CD14-positive monocyte (primary cell): Measurements from ENCODE around the gene ALPK3. TPM values are rescaled to one million over a fixed set of nuclear protein-coding genes. Genes with fewer than 3 reads are reported as not detected.
A peak's percentile ranks its signal among the peaks of the same experiment; 100 is the strongest.

ENCODE experiments used
- DNase-seq, 3 donors: peaks; one replicate each; pipeline ENCODE4 v3.0.0-alpha.2; 2011 to 2022
- H2AFZ ChIP-seq: 2 replicates; pipeline ENCODE4 v1.6.0; 2012; ENCODE audit warnings: mild to moderate bottlenecking, low read depth, low read length, inconsistent platforms; ENCODE audit not compliant: insufficient read depth, poor library complexity, severe bottlenecking
- H3K27ac ChIP-seq, 2 donors: 1 replicate in 1 of 2; 2 replicates in 1 of 2; pipeline ENCODE4 v1.5.1; 2012 to 2013; ENCODE audit warnings: low read length in 2 of 2, control low read depth in 1 of 2, inconsistent platforms in 1 of 2, low read depth in 1 of 2, mild to moderate bottlenecking in 1 of 2
- H3K27me3 ChIP-seq, 2 donors: one replicate each; pipeline versions ENCODE4 v1.6.0 to v1.6.1; 2011 to 2013; ENCODE audit warnings: low read length in 2 of 2; ENCODE audit not compliant: control insufficient read depth in 2 of 2, insufficient read depth in 2 of 2
- H3K36me3 ChIP-seq, 2 donors: replicated peaks in 1 of 2; 1 replicate in 1 of 2; 2 replicates in 1 of 2; pipeline versions ENCODE4 v1.5.1 to v1.6.1; 2012 to 2013; ENCODE audit warnings: low read length in 2 of 2, control low read depth in 1 of 2, inconsistent platforms in 1 of 2, mild to moderate bottlenecking in 1 of 2; ENCODE audit not compliant: insufficient read depth in 2 of 2, control insufficient read depth in 1 of 2
- H3K4me1 ChIP-seq, 2 donors: 1 replicate in 1 of 2; 2 replicates in 1 of 2; pipeline versions ENCODE4 v1.5.1 to v1.6.1; 2012 to 2013; ENCODE audit warnings: low read length in 2 of 2, control low read depth in 1 of 2, inconsistent platforms in 1 of 2, mild to moderate bottlenecking in 1 of 2, moderate library complexity in 1 of 2; ENCODE audit not compliant: insufficient read depth in 2 of 2, control insufficient read depth in 1 of 2
- H3K4me2 ChIP-seq: replicated peaks from 2 replicates; pipeline ENCODE3; 2012; ENCODE audit warnings: low read length, moderate library complexity, mild to moderate bottlenecking; ENCODE audit not compliant: poor library complexity, severe bottlenecking; ENCODE audit errors: extremely low read depth
- H3K4me3 ChIP-seq, 3 experiments: fragments of 200-600 bp in 1 of 3; sonication (generic) in 1 of 3; replicated peaks in 1 of 3; 1 replicate in 2 of 3; 2 replicates in 1 of 3; pipeline ENCODE4 v1.5.1; 2011 to 2013; ENCODE audit warnings: low read length in 3 of 3, mild to moderate bottlenecking in 3 of 3, control low read depth in 2 of 3, low read depth in 2 of 3, inconsistent platforms in 1 of 3, moderate library complexity in 1 of 3
- H3K79me2 ChIP-seq: 2 replicates; pipeline ENCODE4 v1.6.0; 2012; ENCODE audit warnings: mild to moderate bottlenecking, control low read depth, inconsistent platforms, low read length, moderate library complexity; ENCODE audit not compliant: insufficient read depth
- H3K9ac ChIP-seq: 2 replicates; pipeline ENCODE4 v1.6.0; 2017; ENCODE audit warnings: low read length, mild to moderate bottlenecking; ENCODE audit not compliant: insufficient read depth, poor library complexity, severe bottlenecking
- H3K9me3 ChIP-seq, 2 donors: replicated peaks in 1 of 2; 1 replicate in 1 of 2; 2 replicates in 1 of 2; pipeline versions ENCODE4 v1.5.1 to v1.6.1; 2012 to 2013; ENCODE audit warnings: low read length in 2 of 2, control low read depth in 1 of 2; ENCODE audit not compliant: control insufficient read depth in 1 of 2, insufficient read depth in 1 of 2
- H4K20me1 ChIP-seq: 2 replicates; pipeline ENCODE4 v1.6.0; 2012; ENCODE audit warnings: mild to moderate bottlenecking, low read length, control low read depth, moderate library complexity; ENCODE audit not compliant: insufficient read depth
- H3K27ac Mint-ChIP-seq, 7 donors: one replicate each; pipeline ENCODE4 v1.8.0; 2020; ENCODE audit warnings: mild to moderate bottlenecking in 7 of 7, mixed read lengths in 7 of 7, moderate library complexity in 6 of 7, inconsistent platforms in 2 of 7
- H3K27me3 Mint-ChIP-seq, 3 donors: one replicate each; pipeline ENCODE4 v1.8.0; 2021 to 2022; ENCODE audit warnings: low read depth in 3 of 3, mild to moderate bottlenecking in 3 of 3, mixed read lengths in 3 of 3, moderate library complexity in 3 of 3, inconsistent platforms in 1 of 3
- H3K36me3 Mint-ChIP-seq, 2 donors: one replicate each; pipeline ENCODE4 v1.8.0; 2020; ENCODE audit warnings: mixed read lengths in 2 of 2, inconsistent platforms in 1 of 2, mild to moderate bottlenecking in 1 of 2
- H3K4me1 Mint-ChIP-seq: one replicate; pipeline ENCODE4 v1.8.0; 2020; ENCODE audit warnings: mild to moderate bottlenecking, mixed read lengths
- H3K4me3 Mint-ChIP-seq, 2 donors: one replicate each; pipeline ENCODE4 v1.8.0; 2020; ENCODE audit warnings: mild to moderate bottlenecking in 2 of 2, mixed read lengths in 2 of 2, moderate library complexity in 1 of 2
- H3K9me3 Mint-ChIP-seq, 7 donors: one replicate each; pipeline ENCODE4 v1.8.0; 2020 to 2022; ENCODE audit warnings: mixed read lengths in 7 of 7, mild to moderate bottlenecking in 6 of 7, moderate library complexity in 6 of 7, inconsistent platforms in 2 of 7
- WGBS: methylation state at CpG from one replicate; pipeline ENCODE4 v1.1.5; 2013; ENCODE audit warnings: missing lambda C conversion rate; ENCODE audit not compliant: insufficient coverage; 5-methylcytosine and 5-hydroxymethylcytosine counted together
- intact Hi-C, 2 donors: fragments of 100-400 bp; cut with micrococcal nuclease; formaldehyde crosslinking; loops; one replicate each; pipeline versions ENCODE4 v1.15.0 to v1.15.1; 2023
- polyA plus RNA-seq, 3 donors: library from polyadenylated mRNA; depleted of rRNA in 1 of 3; unstranded in 2 of 3; stranded (reverse) in 1 of 3; fragments of 300-500 nt in 2 of 3; fragments of >200 nt in 1 of 3; fragmentation: Illumina TruSeq in 2 of 3; gene quantifications; 1 replicate in 2 of 3; 2 replicates in 1 of 3; pipeline ENCODE4 v1.2.3, GENCODE V29; 2012 to 2021
- TF ChIP-seq, protein P1 (sequence below): fragments of 200-600 bp; IDR thresholded peaks from one replicate; pipeline ENCODE4 v1.8.0; 2022; ENCODE audit warnings: antibody characterized with exemption, mild to moderate bottlenecking

Gene ALPK3
- polyA plus RNA-seq, 3 donors, result 0.02 to 0.12 TPM; not detected in 1

DNA sequence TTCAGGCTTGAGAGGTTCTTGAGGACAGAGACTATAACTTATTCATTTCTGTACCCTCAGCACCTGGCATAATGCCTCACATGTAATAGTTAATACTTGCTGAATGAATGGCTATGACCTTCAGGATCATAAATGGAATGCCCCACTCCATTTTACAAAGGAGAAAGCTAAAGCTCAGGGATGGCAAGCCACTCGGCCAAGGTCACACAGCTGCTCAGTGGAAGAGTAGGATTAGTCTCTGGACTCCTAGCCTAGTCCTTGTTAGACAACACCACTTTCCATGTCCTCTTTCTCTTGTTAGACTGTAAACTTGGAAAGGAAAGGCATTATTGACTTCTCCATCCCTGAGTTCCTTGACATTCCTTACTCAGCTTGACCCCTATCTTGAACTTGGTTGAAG is 3.2 kb upstream of the ALPK3 start:
- no peaks in the 10 kb centered on the region for H3K79me2 ChIP-seq
- WGBS, result no CpG with 5 or more reads among the region's 1 CpG
- TF ChIP-seq, protein P1, sequence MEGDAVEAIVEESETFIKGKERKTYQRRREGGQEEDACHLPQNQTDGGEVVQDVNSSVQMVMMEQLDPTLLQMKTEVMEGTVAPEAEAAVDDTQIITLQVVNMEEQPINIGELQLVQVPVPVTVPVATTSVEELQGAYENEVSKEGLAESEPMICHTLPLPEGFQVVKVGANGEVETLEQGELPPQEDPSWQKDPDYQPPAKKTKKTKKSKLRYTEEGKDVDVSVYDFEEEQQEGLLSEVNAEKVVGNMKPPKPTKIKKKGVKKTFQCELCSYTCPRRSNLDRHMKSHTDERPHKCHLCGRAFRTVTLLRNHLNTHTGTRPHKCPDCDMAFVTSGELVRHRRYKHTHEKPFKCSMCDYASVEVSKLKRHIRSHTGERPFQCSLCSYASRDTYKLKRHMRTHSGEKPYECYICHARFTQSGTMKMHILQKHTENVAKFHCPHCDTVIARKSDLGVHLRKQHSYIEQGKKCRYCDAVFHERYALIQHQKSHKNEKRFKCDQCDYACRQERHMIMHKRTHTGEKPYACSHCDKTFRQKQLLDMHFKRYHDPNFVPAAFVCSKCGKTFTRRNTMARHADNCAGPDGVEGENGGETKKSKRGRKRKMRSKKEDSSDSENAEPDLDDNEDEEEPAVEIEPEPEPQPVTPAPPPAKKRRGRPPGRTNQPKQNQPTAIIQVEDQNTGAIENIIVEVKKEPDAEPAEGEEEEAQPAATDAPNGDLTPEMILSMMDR, result no peak
- no peak overlapping the region for H3K27ac ChIP-seq
- Mint-ChIP-seq H3K27me3 (peaks cover 2 to 12% (median 6%) of the 10 kb centered on the region in 3 donors), H3K36me3 (peaks cover 9 to 10% of the 10 kb centered on the region in 2 donors), H3K9me3 (peaks cover 0 to 2% (median 0%) of the 10 kb centered on the region in 7 donors), H3K4me1 (peaks cover 32% of the 10 kb centered on the region), H3K4me3 (no peak overlapping the region), H3K27ac (peak overlapping the region in 2 of 7 donors; percentile 17 to 19)
- no peak overlapping the region for H2AFZ ChIP-seq
- no peaks in the 10 kb centered on the region for H3K36me3 ChIP-seq
- H3K4me2 ChIP-seq, result no peak overlapping the region
- intact Hi-C loops, result no loop called here
- no peak overlapping the region for H3K9ac ChIP-seq
- no peaks in the 10 kb centered on the region for H3K9me3 ChIP-seq
- H4K20me1 ChIP-seq, result peaks cover 9% of the 10 kb centered on the region
- no peak for DNase-seq
- H3K27me3 ChIP-seq, result peaks cover 0 to 4% of the 10 kb centered on the region in 2 donors
- peaks cover 18 to 29% of the 10 kb centered on the region in 2 donors for H3K4me1 ChIP-seq
- no peak overlapping the region for H3K4me3 ChIP-seq

GRCh38 chr15:84814916-84815315 is 2.2 kb upstream of the ALPK3 start:
- H3K9ac ChIP-seq, result peak overlapping the region; percentile 13
- H3K79me2 ChIP-seq, result no peaks in the 10 kb centered on the region
- no peak overlapping the region for H2AFZ ChIP-seq
- 25% methylated on average over 10 of the region's 10 CpGs for WGBS
- peaks cover 18 to 29% of the 10 kb centered on the region in 2 donors for H3K4me1 ChIP-seq
- intact Hi-C loops, result no loop called here
- H4K20me1 ChIP-seq, result peaks cover 7% of the 10 kb centered on the region
- peaks cover 9 to 10% of the 10 kb centered on the region in 2 donors for H3K36me3 Mint-ChIP-seq
- H3K27ac Mint-ChIP-seq, result peak overlapping the region; percentile 46 to 84 (median 70)
- TF ChIP-seq, protein P1, result no peak
- peaks cover 32% of the 10 kb centered on the region for H3K4me1 Mint-ChIP-seq
- H3K9me3 ChIP-seq, result no peaks in the 10 kb centered on the region
- H3K27me3 ChIP-seq, result peaks cover 0 to 4% of the 10 kb centered on the region in 2 donors
- DNase-seq, result peak; percentile 8 to 24 (median 16)
- peak overlapping the region; percentile 28 for H3K4me2 ChIP-seq
- no peaks in the 10 kb centered on the region for H3K36me3 ChIP-seq
- peak overlapping the region in 1 of 2 donors; percentile 64 for H3K27ac ChIP-seq
- H3K4me3 ChIP-seq, result peak overlapping the region in 1 of 3 experiments; percentile 17
- peaks cover 2 to 12% (median 6%) of the 10 kb centered on the region in 3 donors for H3K27me3 Mint-ChIP-seq
- peaks cover 0 to 2% (median 0%) of the 10 kb centered on the region in 7 donors for H3K9me3 Mint-ChIP-seq
- H3K4me3 Mint-ChIP-seq, result peak overlapping the region in 1 of 2 donors; percentile 79
